ENCODE data around the gene MED15. TPM values are rescaled to one million over a fixed set of nuclear protein-coding genes. Genes with fewer than 3 reads are reported as not detected.
"Not testable (repeated sequence)": the region's sequence is repeated elsewhere in the genome, so short reads cannot be mapped to it uniquely, and the experiment has no call there.

The MED15 gene
- total and polyA plus RNA-seq, 2 experiments from 2014 or later = 29.2 to 43.5 TPM

DNA sequence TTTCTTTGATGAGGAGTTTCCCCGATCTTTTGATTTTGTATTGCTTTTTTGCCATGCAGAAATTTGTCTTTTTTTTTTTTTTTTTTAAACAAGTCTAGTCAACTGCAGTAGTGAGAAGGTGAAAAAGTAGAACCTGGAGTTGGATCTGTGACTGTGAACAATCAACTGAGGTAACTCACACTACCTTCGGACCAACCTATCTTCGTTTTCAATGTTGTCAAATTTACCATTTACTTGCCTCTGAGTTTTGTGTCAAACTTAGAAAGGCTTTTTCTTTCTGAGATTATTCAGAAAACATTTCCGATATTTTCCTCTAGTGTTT, 32.3 kb upstream of the MED15 start:
- no peaks in the 10 kb centered on the region for H3K4me1 Mint-ChIP-seq
- H3K4me2 ChIP-seq = no peak overlapping the region
- no peak overlapping the region for H3K27ac ChIP-seq (ENCODE audit: low read depth)
- no peaks in the 10 kb centered on the region for H3K36me3 ChIP-seq (ENCODE audit: insufficient read depth)
- no peaks in the 10 kb centered on the region for H3K79me2 ChIP-seq (replicated peaks; ENCODE audit: insufficient read depth)
- peaks cover 14% of the 10 kb centered on the region for H3K27me3 Mint-ChIP-seq (ENCODE audit: insufficient read depth, low read depth, poor library complexity)
- H3K36me3 Mint-ChIP-seq (ENCODE audit: low read depth) = no peaks in the 10 kb centered on the region; the same call in 2 of the 3 replicates
- no peaks in the 10 kb centered on the region for H3K27me3 ChIP-seq (ENCODE audit: insufficient read depth)
- H4K20me1 ChIP-seq (replicated peaks; ENCODE audit: insufficient read depth) = no peaks in the 10 kb centered on the region
- H3K9me3 Mint-ChIP-seq = no peaks in the 10 kb centered on the region; the same call in 2 of the 3 replicates
- H3K27ac Mint-ChIP-seq = no peak overlapping the region
- no peak overlapping the region for H2AFZ ChIP-seq
- no peak overlapping the region for H3K4me3 ChIP-seq
- no peak for ATAC-seq
- H3K9me2 ChIP-seq (ENCODE audit: insufficient read depth) = no peaks in the 10 kb centered on the region
- H3K4me3 Mint-ChIP-seq = no peak overlapping the region
- H3F3A ChIP-seq (replicated peaks; ENCODE audit: low read depth) = no peaks in the 10 kb centered on the region
- no peaks in the 10 kb centered on the region for H3K4me1 ChIP-seq (ENCODE audit: insufficient read depth)
- TF ChIP-seq CREB1 (CRISPR knock-in tag; IDR thresholded peaks at IDR 0.05; ENCODE audit: low read depth) = no peak
- TF ChIP-seq, protein P1, sequence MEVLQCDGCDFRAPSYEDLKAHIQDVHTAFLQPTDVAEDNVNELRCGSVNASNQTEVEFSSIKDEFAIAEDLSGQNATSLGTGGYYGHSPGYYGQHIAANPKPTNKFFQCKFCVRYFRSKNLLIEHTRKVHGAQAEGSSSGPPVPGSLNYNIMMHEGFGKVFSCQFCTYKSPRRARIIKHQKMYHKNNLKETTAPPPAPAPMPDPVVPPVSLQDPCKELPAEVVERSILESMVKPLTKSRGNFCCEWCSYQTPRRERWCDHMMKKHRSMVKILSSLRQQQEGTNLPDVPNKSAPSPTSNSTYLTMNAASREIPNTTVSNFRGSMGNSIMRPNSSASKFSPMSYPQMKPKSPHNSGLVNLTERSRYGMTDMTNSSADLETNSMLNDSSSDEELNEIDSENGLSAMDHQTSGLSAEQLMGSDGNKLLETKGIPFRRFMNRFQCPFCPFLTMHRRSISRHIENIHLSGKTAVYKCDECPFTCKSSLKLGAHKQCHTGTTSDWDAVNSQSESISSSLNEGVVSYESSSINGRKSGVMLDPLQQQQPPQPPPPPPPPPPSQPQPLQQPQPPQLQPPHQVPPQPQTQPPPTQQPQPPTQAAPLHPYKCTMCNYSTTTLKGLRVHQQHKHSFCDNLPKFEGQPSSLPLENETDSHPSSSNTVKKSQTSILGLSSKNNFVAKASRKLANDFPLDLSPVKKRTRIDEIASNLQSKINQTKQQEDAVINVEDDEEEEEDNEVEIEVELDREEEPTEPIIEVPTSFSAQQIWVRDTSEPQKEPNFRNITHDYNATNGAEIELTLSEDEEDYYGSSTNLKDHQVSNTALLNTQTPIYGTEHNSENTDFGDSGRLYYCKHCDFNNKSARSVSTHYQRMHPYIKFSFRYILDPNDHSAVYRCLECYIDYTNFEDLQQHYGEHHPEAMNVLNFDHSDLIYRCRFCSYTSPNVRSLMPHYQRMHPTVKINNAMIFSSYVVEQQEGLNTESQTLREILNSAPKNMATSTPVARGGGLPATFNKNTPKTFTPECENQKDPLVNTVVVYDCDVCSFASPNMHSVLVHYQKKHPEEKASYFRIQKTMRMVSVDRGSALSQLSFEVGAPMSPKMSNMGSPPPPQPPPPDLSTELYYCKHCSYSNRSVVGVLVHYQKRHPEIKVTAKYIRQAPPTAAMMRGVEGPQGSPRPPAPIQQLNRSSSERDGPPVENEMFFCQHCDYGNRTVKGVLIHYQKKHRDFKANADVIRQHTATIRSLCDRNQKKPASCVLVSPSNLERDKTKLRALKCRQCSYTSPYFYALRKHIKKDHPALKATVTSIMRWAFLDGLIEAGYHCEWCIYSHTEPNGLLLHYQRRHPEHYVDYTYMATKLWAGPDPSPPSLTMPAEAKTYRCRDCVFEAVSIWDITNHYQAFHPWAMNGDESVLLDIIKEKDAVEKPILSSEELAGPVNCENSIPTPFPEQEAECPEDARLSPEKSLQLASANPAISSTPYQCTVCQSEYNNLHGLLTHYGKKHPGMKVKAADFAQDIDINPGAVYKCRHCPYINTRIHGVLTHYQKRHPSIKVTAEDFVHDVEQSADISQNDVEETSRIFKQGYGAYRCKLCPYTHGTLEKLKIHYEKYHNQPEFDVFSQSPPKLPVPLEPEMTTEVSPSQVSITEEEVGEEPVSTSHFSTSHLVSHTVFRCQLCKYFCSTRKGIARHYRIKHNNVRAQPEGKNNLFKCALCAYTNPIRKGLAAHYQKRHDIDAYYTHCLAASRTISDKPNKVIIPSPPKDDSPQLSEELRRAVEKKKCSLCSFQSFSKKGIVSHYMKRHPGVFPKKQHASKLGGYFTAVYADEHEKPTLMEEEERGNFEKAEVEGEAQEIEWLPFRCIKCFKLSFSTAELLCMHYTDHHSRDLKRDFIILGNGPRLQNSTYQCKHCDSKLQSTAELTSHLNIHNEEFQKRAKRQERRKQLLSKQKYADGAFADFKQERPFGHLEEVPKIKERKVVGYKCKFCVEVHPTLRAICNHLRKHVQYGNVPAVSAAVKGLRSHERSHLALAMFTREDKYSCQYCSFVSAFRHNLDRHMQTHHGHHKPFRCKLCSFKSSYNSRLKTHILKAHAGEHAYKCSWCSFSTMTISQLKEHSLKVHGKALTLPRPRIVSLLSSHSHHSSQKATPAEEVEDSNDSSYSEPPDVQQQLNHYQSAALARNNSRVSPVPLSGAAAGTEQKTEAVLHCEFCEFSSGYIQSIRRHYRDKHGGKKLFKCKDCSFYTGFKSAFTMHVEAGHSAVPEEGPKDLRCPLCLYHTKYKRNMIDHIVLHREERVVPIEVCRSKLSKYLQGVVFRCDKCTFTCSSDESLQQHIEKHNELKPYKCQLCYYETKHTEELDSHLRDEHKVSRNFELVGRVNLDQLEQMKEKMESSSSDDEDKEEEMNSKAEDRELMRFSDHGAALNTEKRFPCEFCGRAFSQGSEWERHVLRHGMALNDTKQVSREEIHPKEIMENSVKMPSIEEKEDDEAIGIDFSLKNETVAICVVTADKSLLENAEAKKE (CRISPR knock-in tag; IDR thresholded peaks at IDR 0.05) = no peak
- TF ChIP-seq, protein P2, sequence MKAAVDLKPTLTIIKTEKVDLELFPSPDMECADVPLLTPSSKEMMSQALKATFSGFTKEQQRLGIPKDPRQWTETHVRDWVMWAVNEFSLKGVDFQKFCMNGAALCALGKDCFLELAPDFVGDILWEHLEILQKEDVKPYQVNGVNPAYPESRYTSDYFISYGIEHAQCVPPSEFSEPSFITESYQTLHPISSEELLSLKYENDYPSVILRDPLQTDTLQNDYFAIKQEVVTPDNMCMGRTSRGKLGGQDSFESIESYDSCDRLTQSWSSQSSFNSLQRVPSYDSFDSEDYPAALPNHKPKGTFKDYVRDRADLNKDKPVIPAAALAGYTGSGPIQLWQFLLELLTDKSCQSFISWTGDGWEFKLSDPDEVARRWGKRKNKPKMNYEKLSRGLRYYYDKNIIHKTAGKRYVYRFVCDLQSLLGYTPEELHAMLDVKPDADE (IDR thresholded peaks at IDR 0.05) = no peak
- TF ChIP-seq JUNB (IDR thresholded peaks at IDR 0.05; ENCODE audit: unreplicated experiment) = no peak
- no peak for TF ChIP-seq POLR2AphosphoS5 (IDR thresholded peaks at IDR 0.05; ENCODE audit: low read depth)
- TF ChIP-seq NANOG (IDR thresholded peaks at IDR 0.05; ENCODE audit: borderline replicate concordance) = no peak
- TF ChIP-seq STAT1 (IDR thresholded peaks at IDR 0.05; ENCODE audit: unreplicated experiment) = no peak
- TF ChIP-seq ZNF331 (CRISPR knock-in tag; IDR thresholded peaks at IDR 0.05; ENCODE audit: low read depth) = no peak
- TF ChIP-seq EZH2phosphoT487 (IDR thresholded peaks at IDR 0.05; ENCODE audit: unreplicated experiment) = no peak
- TF ChIP-seq, protein P3, sequence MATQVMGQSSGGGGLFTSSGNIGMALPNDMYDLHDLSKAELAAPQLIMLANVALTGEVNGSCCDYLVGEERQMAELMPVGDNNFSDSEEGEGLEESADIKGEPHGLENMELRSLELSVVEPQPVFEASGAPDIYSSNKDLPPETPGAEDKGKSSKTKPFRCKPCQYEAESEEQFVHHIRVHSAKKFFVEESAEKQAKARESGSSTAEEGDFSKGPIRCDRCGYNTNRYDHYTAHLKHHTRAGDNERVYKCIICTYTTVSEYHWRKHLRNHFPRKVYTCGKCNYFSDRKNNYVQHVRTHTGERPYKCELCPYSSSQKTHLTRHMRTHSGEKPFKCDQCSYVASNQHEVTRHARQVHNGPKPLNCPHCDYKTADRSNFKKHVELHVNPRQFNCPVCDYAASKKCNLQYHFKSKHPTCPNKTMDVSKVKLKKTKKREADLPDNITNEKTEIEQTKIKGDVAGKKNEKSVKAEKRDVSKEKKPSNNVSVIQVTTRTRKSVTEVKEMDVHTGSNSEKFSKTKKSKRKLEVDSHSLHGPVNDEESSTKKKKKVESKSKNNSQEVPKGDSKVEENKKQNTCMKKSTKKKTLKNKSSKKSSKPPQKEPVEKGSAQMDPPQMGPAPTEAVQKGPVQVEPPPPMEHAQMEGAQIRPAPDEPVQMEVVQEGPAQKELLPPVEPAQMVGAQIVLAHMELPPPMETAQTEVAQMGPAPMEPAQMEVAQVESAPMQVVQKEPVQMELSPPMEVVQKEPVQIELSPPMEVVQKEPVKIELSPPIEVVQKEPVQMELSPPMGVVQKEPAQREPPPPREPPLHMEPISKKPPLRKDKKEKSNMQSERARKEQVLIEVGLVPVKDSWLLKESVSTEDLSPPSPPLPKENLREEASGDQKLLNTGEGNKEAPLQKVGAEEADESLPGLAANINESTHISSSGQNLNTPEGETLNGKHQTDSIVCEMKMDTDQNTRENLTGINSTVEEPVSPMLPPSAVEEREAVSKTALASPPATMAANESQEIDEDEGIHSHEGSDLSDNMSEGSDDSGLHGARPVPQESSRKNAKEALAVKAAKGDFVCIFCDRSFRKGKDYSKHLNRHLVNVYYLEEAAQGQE (IDR thresholded peaks at IDR 0.05; ENCODE audit: unreplicated experiment) = no peak
- no peak for TF ChIP-seq ZNF114 (CRISPR knock-in tag; IDR thresholded peaks at IDR 0.05)
- DNase-seq (ENCODE audit: low spot score) = no peak

DNA sequence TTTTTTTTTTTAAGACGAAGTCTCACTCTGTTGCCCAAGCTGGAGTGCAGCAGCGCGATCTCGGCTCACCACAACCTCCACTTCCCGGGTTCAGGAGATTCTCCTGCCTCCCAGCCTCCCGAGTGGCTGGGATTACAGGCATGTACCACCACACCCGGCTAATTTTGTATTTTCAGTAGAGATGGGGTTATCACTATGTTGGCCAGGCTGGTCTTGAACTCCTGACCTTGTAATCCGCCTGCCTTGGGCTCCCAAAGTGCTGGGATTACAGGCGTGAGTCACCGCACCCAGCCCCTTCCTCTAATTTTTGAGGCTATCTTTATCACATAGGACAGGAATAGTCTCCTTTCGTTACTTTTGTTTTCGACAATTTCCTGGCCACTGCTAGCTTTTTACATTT, 31.8 kb upstream of the MED15 start:
- not testable (repeated sequence) for DNase-seq (ENCODE audit: low spot score); H3K4me3 ChIP-seq; H3K36me3 Mint-ChIP-seq (ENCODE audit: low read depth); H3K4me1 ChIP-seq (ENCODE audit: insufficient read depth); H2AFZ ChIP-seq; H3K79me2 ChIP-seq (replicated peaks; ENCODE audit: insufficient read depth); H3K9me2 ChIP-seq (ENCODE audit: insufficient read depth); H3K9me3 Mint-ChIP-seq; H3F3A ChIP-seq (replicated peaks; ENCODE audit: low read depth); H3K4me3 Mint-ChIP-seq; ATAC-seq; H3K36me3 ChIP-seq (ENCODE audit: insufficient read depth); H3K27ac Mint-ChIP-seq; H3K4me2 ChIP-seq; H4K20me1 ChIP-seq (replicated peaks; ENCODE audit: insufficient read depth); H3K27me3 ChIP-seq (ENCODE audit: insufficient read depth); H3K27ac ChIP-seq (ENCODE audit: low read depth); H3K4me1 Mint-ChIP-seq
- H3K27me3 Mint-ChIP-seq (ENCODE audit: insufficient read depth, low read depth, poor library complexity) = peaks cover 14% of the 10 kb centered on the region
